Gastroesophageal sphincter (tissue), 4 donors: ENCODE measurements around the gene RCC2. TPM values are rescaled to one million over a fixed set of nuclear protein-coding genes. Genes with fewer than 3 reads are reported as not detected.

ENCODE experiments used
- ATAC-seq: fragments of 150-250 bp; one replicate; pipeline ENCODE4 v1.9.1; 2016; ENCODE audit warnings: mild to moderate bottlenecking, moderate library complexity
- H3K27ac ChIP-seq, 4 donors: fragments of 200-600 bp; sonication (generic) in 3 of 4; 1 replicate in 3 of 4; 2 replicates in 1 of 4; pipeline ENCODE4 v1.5.1; 2016 to 2019
- H3K27me3 ChIP-seq: fragments of 200-600 bp; sonication (generic); one replicate; pipeline ENCODE4 v1.5.1; 2019
- H3K36me3 ChIP-seq, 2 donors: fragments of 200-600 bp; sonication (generic); one replicate each; pipeline ENCODE4 v1.5.1; 2019; ENCODE audit warnings: control low read depth in 1 of 2
- H3K4me1 ChIP-seq, 3 donors: fragments of 200-600 bp; sonication (generic); 1 replicate in 2 of 3; 2 replicates in 1 of 3; pipeline ENCODE4 v1.5.1; 2016 to 2019; ENCODE audit warnings: control low read depth in 2 of 3
- H3K4me3 ChIP-seq, 2 donors: fragments of 200-600 bp; sonication (generic); one replicate each; pipeline ENCODE4 v1.5.1; 2019; ENCODE audit warnings: mild to moderate bottlenecking in 1 of 2, moderate library complexity in 1 of 2
- H3K9me3 ChIP-seq, 3 donors: fragments of 200-600 bp; sonication (generic); one replicate each; pipeline ENCODE4 v1.5.1; 2017 to 2019; ENCODE audit warnings: control low read depth in 2 of 3
- CTCF ChIP-seq, 4 experiments: fragments of 200-600 bp in 2 of 4; fragments of 450-650 bp in 2 of 4; sonication (generic) in 1 of 4; IDR thresholded peaks; one replicate each; pipeline ENCODE4 v1.5.1; 2017 to 2019; ENCODE audit warnings: antibody characterized with exemption in 4 of 4, mild to moderate bottlenecking in 2 of 4, moderate library complexity in 2 of 4
- EP300 ChIP-seq: sonication (generic); formaldehyde crosslinking; IDR thresholded peaks from one replicate; pipeline ENCODE4 v1.6.1; 2017; ENCODE audit warnings: antibody characterized with exemption, mild to moderate bottlenecking
- POLR2A ChIP-seq, 2 donors: fragments of 450-650 bp; IDR thresholded peaks; one replicate each; pipeline ENCODE4 v1.6.1; 2017; ENCODE audit warnings: antibody characterized with exemption in 2 of 2, mild to moderate bottlenecking in 2 of 2, moderate library complexity in 1 of 2
- POLR2AphosphoS5 ChIP-seq: sonication (generic); formaldehyde crosslinking; IDR thresholded peaks from one replicate; pipeline ENCODE4 v1.6.1; 2017; ENCODE audit warnings: antibody characterized with exemption
- WGBS, 2 donors: methylation state at CpG; one replicate each; pipeline ENCODE4 v1.1.5; 2018; ENCODE audit warnings: low coverage in 1 of 2; 5-methylcytosine and 5-hydroxymethylcytosine counted together
- total RNA-seq, 4 donors: library from RNA; depleted of rRNA; stranded (reverse); fragments of >200 nt; gene quantifications; one replicate each; pipeline ENCODE4 v1.1.0, GENCODE V29; 2016

RCC2 gene
- total RNA-seq, 4 donors from 2014 or later = 9.5 to 21.3 (median 18.5) TPM

GRCh38 chr1:17466359-17466758 lies 26.9 kb upstream of the RCC2 start:
- Histone ChIP-seq H3K4me3 (no peak overlapping the region), H3K9me3 (no peaks in the 10 kb centered on the region), H3K27me3 (peaks cover 32% of the 10 kb centered on the region), H3K4me1 (no peaks in the 10 kb centered on the region), H3K27ac (no peak overlapping the region), H3K36me3 (no peaks in the 10 kb centered on the region)
- TF ChIP-seq CTCF (IDR thresholded peaks at IDR 0.05) (no peak), POLR2AphosphoS5 (no peak), POLR2A (IDR thresholded peaks at IDR 0.05) (no peak), EP300 (no peak)
- 65 to 73% methylated on average over 4 of the region's 6 CpGs for WGBS, 2 donors
- no peak for ATAC-seq

GRCh38 chr1:17465228-17465627 lies 25.8 kb upstream of the RCC2 start:
- H3K4me3 ChIP-seq = no peak overlapping the region
- 67 to 80% methylated on average over 6 of the region's 6 CpGs for whole genome bisulfite sequencing, 2 donors
- H3K36me3 ChIP-seq = no peaks in the 10 kb centered on the region
- H3K27me3 ChIP-seq = peaks cover 38% of the 10 kb centered on the region
- no peaks in the 10 kb centered on the region for H3K9me3 ChIP-seq
- no peak overlapping the region for H3K27ac ChIP-seq
- no peak for ATAC-seq
- H3K4me1 ChIP-seq = no peaks in the 10 kb centered on the region
- TF ChIP-seq EP300 (no peak), POLR2AphosphoS5 (no peak)

- no peaks in the 10 kb centered on the region for H3K4me1 ChIP-seq
- H3K9me3 ChIP-seq = no peaks in the 10 kb centered on the region
- ATAC-seq = no peak
- TF ChIP-seq POLR2AphosphoS5 (no peak), CTCF (IDR thresholded peaks at IDR 0.05) (no peak), POLR2A (IDR thresholded peaks at IDR 0.05) (no peak), EP300 (no peak)
- H3K4me3 ChIP-seq = no peak overlapping the region
- H3K27me3 ChIP-seq = peaks cover 41% of the 10 kb centered on the region
- H3K36me3 ChIP-seq = no peaks in the 10 kb centered on the region
- no peak overlapping the region for H3K27ac ChIP-seq
These were observed 24.5 kb upstream of the RCC2 start for GRCh38 chr1:17463991-17464390.

GRCh38 chr1:17462669-17463068 lies 23.2 kb upstream of the RCC2 start:
- WGBS, 2 donors = 62 to 75% methylated on average over 4 to 5 of the region's 5 CpGs
- H3K4me3 ChIP-seq = no peak overlapping the region
- ATAC-seq = no peak
- peaks cover 28% of the 10 kb centered on the region for H3K27me3 ChIP-seq
- no peak overlapping the region for H3K27ac ChIP-seq
- no peaks in the 10 kb centered on the region for H3K36me3 ChIP-seq
- H3K4me1 ChIP-seq = no peaks in the 10 kb centered on the region
- no peak for TF ChIP-seq CTCF (IDR thresholded peaks at IDR 0.05)
- TF ChIP-seq POLR2AphosphoS5 = no peak
- TF ChIP-seq POLR2A (IDR thresholded peaks at IDR 0.05) = no peak
- no peak for TF ChIP-seq EP300
- H3K9me3 ChIP-seq = no peaks in the 10 kb centered on the region

- ATAC-seq = no peak
- no peak overlapping the region for H3K27ac ChIP-seq
These were observed 20.7 kb upstream of the RCC2 start for GRCh38 chr1:17460219-17460618.

More at GRCh38 chr1:17460219-17460618, 20.7 kb upstream of the RCC2 start:
- no peaks in the 10 kb centered on the region for H3K9me3 ChIP-seq
- H3K36me3 ChIP-seq = no peaks in the 10 kb centered on the region
- TF ChIP-seq POLR2AphosphoS5 (no peak), CTCF (IDR thresholded peaks at IDR 0.05) (no peak), EP300 (no peak), POLR2A (IDR thresholded peaks at IDR 0.05) (no peak)
- H3K4me1 ChIP-seq = no peaks in the 10 kb centered on the region
- H3K4me3 ChIP-seq = no peak overlapping the region
- 75 to 94% methylated on average over 3 to 7 of the region's 10 CpGs for WGBS, 2 donors
- peaks cover 18% of the 10 kb centered on the region for H3K27me3 ChIP-seq
